ENCODE data around the gene PLCH1.

The PLCH1 gene

GRCh38 chr3:155354658-155355057, 390.2 kb downstream of the PLCH1 start:
- Mint-ChIP-seq H3K36me3 (no peaks in the 10 kb centered on the region), H3K4me3 (no peak overlapping the region), H3K9me3 (no peaks in the 10 kb centered on the region), H3K4me1 (no peaks in the 10 kb centered on the region), H3K27me3 (peaks cover 3% of the 10 kb centered on the region), H3K27ac (no peak overlapping the region)

- no peak overlapping the region for H3K4me3 Mint-ChIP-seq
- H3K36me3 Mint-ChIP-seq: no peaks in the 10 kb centered on the region
- H3K4me1 Mint-ChIP-seq: no peaks in the 10 kb centered on the region
- H3K27ac Mint-ChIP-seq: no peak overlapping the region
- no peaks in the 10 kb centered on the region for H3K9me3 Mint-ChIP-seq
- peaks cover 3% of the 10 kb centered on the region for H3K27me3 Mint-ChIP-seq
Measured at GRCh38 chr3:155352900-155353490, 391.9 kb downstream of the PLCH1 start.

- Mint-ChIP-seq H3K27ac (no peak overlapping the region), H3K4me1 (no peaks in the 10 kb centered on the region), H3K9me3 (no peaks in the 10 kb centered on the region), H3K4me3 (no peak overlapping the region), H3K36me3 (no peaks in the 10 kb centered on the region), H3K27me3 (peaks cover 3% of the 10 kb centered on the region)
Measured at GRCh38 chr3:155350571-155350970, 394.3 kb downstream of the PLCH1 start.

- Mint-ChIP-seq H3K9me3 (no peaks in the 10 kb centered on the region), H3K36me3 (no peaks in the 10 kb centered on the region), H3K27ac (no peak overlapping the region), H3K4me3 (no peak overlapping the region), H3K4me1 (no peaks in the 10 kb centered on the region), H3K27me3 (peaks cover 2% of the 10 kb centered on the region)
Measured at GRCh38 chr3:155347901-155348300, 397.0 kb downstream of the PLCH1 start.

GRCh38 chr3:155342344-155342743, 402.5 kb downstream of the PLCH1 start:
- no peaks in the 10 kb centered on the region for H3K9me3 Mint-ChIP-seq
- no peaks in the 10 kb centered on the region for H3K27me3 Mint-ChIP-seq
- H3K27ac Mint-ChIP-seq: no peak overlapping the region
- H3K4me1 Mint-ChIP-seq: no peaks in the 10 kb centered on the region
- no peak overlapping the region for H3K4me3 Mint-ChIP-seq
- no peaks in the 10 kb centered on the region for H3K36me3 Mint-ChIP-seq

- Mint-ChIP-seq H3K27ac (no peak overlapping the region), H3K9me3 (no peaks in the 10 kb centered on the region)
Measured at GRCh38 chr3:155339052-155339451, 405.8 kb downstream of the PLCH1 start.

GRCh38 chr3:155335724-155336354, 409.0 kb downstream of the PLCH1 start:
- Mint-ChIP-seq H3K27me3 (no peaks in the 10 kb centered on the region), H3K4me3 (no peak overlapping the region), H3K9me3 (no peaks in the 10 kb centered on the region), H3K27ac (no peak overlapping the region), H3K36me3 (no peaks in the 10 kb centered on the region), H3K4me1 (no peaks in the 10 kb centered on the region)

More at GRCh38 chr3:155339052-155339451, 405.8 kb downstream of the PLCH1 start:
- Mint-ChIP-seq H3K27me3 (no peaks in the 10 kb centered on the region), H3K36me3 (no peaks in the 10 kb centered on the region), H3K4me3 (no peak overlapping the region), H3K4me1 (no peaks in the 10 kb centered on the region)

- H3K36me3 Mint-ChIP-seq: no peaks in the 10 kb centered on the region
- no peak overlapping the region for H3K27ac Mint-ChIP-seq
- H3K4me1 Mint-ChIP-seq: no peaks in the 10 kb centered on the region
- no peak overlapping the region for H3K4me3 Mint-ChIP-seq
- H3K9me3 Mint-ChIP-seq: no peaks in the 10 kb centered on the region
- no peaks in the 10 kb centered on the region for H3K27me3 Mint-ChIP-seq
Measured at GRCh38 chr3:155334914-155335723, 409.8 kb downstream of the PLCH1 start.

- H3K27ac Mint-ChIP-seq: no peak overlapping the region
- no peaks in the 10 kb centered on the region for H3K27me3 Mint-ChIP-seq
- H3K4me1 Mint-ChIP-seq: no peaks in the 10 kb centered on the region
- H3K4me3 Mint-ChIP-seq: no peak overlapping the region
- no peaks in the 10 kb centered on the region for H3K36me3 Mint-ChIP-seq
- H3K9me3 Mint-ChIP-seq: no peaks in the 10 kb centered on the region
Measured at GRCh38 chr3:155334215-155334913, 410.5 kb downstream of the PLCH1 start.

- Mint-ChIP-seq H3K4me1 (no peaks in the 10 kb centered on the region), H3K27me3 (no peaks in the 10 kb centered on the region), H3K36me3 (no peaks in the 10 kb centered on the region), H3K9me3 (no peaks in the 10 kb centered on the region), H3K27ac (no peak overlapping the region), H3K4me3 (no peak overlapping the region)
Measured at GRCh38 chr3:155332716-155333115, 412.2 kb downstream of the PLCH1 start.

- Mint-ChIP-seq H3K4me1 (no peaks in the 10 kb centered on the region), H3K27ac (no peak overlapping the region), H3K27me3 (no peaks in the 10 kb centered on the region), H3K9me3 (no peaks in the 10 kb centered on the region), H3K4me3 (no peak overlapping the region), H3K36me3 (no peaks in the 10 kb centered on the region)
Measured at GRCh38 chr3:155331078-155331477, 413.8 kb downstream of the PLCH1 start.

- no peaks in the 10 kb centered on the region for H3K4me1 Mint-ChIP-seq
- no peaks in the 10 kb centered on the region for H3K9me3 Mint-ChIP-seq
- no peaks in the 10 kb centered on the region for H3K36me3 Mint-ChIP-seq
- H3K27me3 Mint-ChIP-seq: no peaks in the 10 kb centered on the region
- H3K4me3 Mint-ChIP-seq: no peak overlapping the region
- H3K27ac Mint-ChIP-seq: no peak overlapping the region
Measured at GRCh38 chr3:155330370-155330769, 414.5 kb downstream of the PLCH1 start.

GRCh38 chr3:155329513-155330048, 415.3 kb downstream of the PLCH1 start:
- Mint-ChIP-seq H3K4me1 (no peaks in the 10 kb centered on the region), H3K9me3 (no peaks in the 10 kb centered on the region), H3K4me3 (no peak overlapping the region), H3K27ac (no peak overlapping the region), H3K36me3 (no peaks in the 10 kb centered on the region), H3K27me3 (no peaks in the 10 kb centered on the region)

GRCh38 chr3:155327871-155328270, 417.0 kb downstream of the PLCH1 start:
- no peaks in the 10 kb centered on the region for H3K27me3 Mint-ChIP-seq
- no peaks in the 10 kb centered on the region for H3K36me3 Mint-ChIP-seq
- no peaks in the 10 kb centered on the region for H3K9me3 Mint-ChIP-seq
- H3K4me3 Mint-ChIP-seq: no peak overlapping the region
- no peaks in the 10 kb centered on the region for H3K4me1 Mint-ChIP-seq
- no peak overlapping the region for H3K27ac Mint-ChIP-seq

GRCh38 chr3:155327430-155327829, 417.4 kb downstream of the PLCH1 start:
- Mint-ChIP-seq H3K4me3 (no peak overlapping the region), H3K9me3 (no peaks in the 10 kb centered on the region), H3K36me3 (no peaks in the 10 kb centered on the region), H3K27ac (no peak overlapping the region), H3K27me3 (no peaks in the 10 kb centered on the region), H3K4me1 (no peaks in the 10 kb centered on the region)

Data from activated naive CD4-positive, alpha-beta T cell treated with anti-CD3 and anti-CD28 coated beads, Interleukin-2, amount 50 U/mL, for 24 hours (primary cell).